GM12872 (cell line): ENCODE results near the gene NCK2.

Experiments used
- CTCF ChIP-seq: IDR thresholded peaks from 3 replicates; pipeline ENCODE4 v1.5.1; 2011; ENCODE audit warnings: low read depth, mild to moderate bottlenecking, low read length, moderate library complexity; ENCODE audit not compliant: insufficient read depth

Gene NCK2

DNA sequence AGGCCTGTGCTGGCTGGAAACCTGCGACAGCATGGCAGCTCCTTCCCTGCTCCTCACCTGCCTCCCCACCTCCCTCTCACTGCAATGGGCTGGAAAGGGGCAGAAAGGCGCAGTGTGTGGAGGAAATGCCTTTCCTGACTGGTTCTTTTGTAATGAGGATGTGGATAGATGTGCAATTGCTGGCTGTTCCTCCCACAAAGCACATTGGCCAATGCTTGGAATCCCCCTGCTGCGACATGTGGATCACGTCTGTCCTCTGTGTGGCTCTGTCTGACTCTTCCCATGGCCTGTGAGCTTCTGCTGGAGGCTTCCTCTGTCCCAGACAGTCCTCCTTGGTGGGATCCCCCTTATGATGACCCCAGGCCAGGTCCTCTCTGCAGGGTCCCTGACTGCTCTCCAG, 172.5 kb downstream of the NCK2 start:
- no peak for TF ChIP-seq CTCF

- no peak for TF ChIP-seq CTCF
Measured at GRCh38 chr2:105917688-105918087, 173.0 kb downstream of the NCK2 start.

DNA sequence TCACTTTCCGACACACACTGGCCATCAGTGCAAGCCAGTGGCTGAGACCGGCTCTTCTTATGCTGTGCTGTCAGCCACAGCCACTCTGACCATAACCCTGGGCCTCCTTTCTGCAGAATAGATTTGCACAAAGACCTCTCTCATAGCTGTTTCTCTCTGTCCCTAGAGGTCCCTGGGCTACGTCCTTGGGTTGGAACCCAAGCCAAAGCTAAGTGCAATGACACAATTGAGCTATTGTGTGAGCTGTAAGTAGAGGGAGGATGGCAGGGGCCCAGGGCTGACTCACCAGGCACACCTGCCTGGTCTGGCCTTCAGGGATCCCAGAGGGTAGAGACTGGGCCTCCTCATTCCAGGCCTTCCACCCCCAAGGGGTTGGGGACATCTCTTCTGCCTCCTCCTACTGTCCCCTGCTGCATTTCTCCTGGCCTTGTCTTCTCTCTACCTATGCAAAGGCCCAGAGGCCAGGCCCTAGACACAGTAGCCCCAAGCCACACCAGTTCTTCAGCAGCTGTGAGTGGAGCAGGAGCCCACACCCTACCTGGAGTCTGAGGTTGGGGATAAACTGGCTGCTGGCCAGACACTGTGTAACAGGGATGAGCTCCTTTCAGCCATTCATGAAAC, 174.6 kb downstream of the NCK2 start:
- TF ChIP-seq CTCF = no peak

- TF ChIP-seq CTCF = peak; percentile 68
Measured at GRCh38 chr2:105919826-105920225, 175.1 kb downstream of the NCK2 start.

DNA sequence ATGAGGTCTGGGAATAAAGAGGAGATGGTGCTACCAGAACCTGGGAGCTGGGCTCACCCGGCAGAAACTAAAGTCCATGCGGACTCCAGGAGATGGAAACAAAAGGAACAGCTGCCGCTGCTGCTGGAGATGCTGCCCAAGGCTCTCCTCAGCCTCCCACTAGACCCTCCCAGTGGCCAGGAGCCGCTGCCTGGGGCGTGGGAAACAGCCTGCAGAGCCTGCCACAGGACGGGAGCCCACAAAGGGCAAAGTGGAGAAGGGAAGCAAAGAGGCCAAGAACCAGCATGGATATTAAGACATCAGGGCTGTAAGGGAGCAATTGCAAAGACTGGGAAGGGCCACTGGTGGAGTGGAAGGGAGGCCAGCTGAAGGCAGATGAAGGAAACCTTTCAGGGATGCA, 179.6 kb downstream of the NCK2 start:
- no peak for TF ChIP-seq CTCF

GRCh38 chr2:105924932-105925331, 180.2 kb downstream of the NCK2 start:
- no peak for TF ChIP-seq CTCF

- TF ChIP-seq CTCF = no peak
Measured at GRCh38 chr2:105925390-105925789, 180.7 kb downstream of the NCK2 start.
